Stimulated activated CD8-positive, alpha-beta memory T cell treated with anti-CD3 and anti-CD28 coated beads, Interleukin-15, amount 100 ng/mL, for 1 hour (primary cell): ENCODE results near the gene KDM1B.

Experiments used
- DNase-seq: peaks from one replicate; pipeline ENCODE4 v3.0.0-alpha.2; 2020; ENCODE audit warnings: low read depth

KDM1B gene

GRCh38 chr6:18234564-18234963, 79.3 kb downstream of the KDM1B start:
- no peak for DNase-seq

GRCh38 chr6:18235524-18235923, 80.3 kb downstream of the KDM1B start:
- DNase-seq = no peak

- no peak for DNase-seq
Observed at GRCh38 chr6:18237167-18237566, 81.9 kb downstream of the KDM1B start.

- no peak for DNase-seq
Observed at GRCh38 chr6:18240230-18240629, 85.0 kb downstream of the KDM1B start.

GRCh38 chr6:18241208-18242038, 86.2 kb downstream of the KDM1B start:
- no peak for DNase-seq

GRCh38 chr6:18242062-18242851, 87.0 kb downstream of the KDM1B start:
- no peak for DNase-seq

GRCh38 chr6:18243302-18243893, 88.2 kb downstream of the KDM1B start:
- no peak for DNase-seq

GRCh38 chr6:18244251-18244650, 89.0 kb downstream of the KDM1B start:
- no peak for DNase-seq

GRCh38 chr6:18245079-18245478, 89.9 kb downstream of the KDM1B start:
- no peak for DNase-seq

- DNase-seq = no peak
Observed at GRCh38 chr6:18245642-18246041, 90.4 kb downstream of the KDM1B start.

- DNase-seq = no peak
Observed at GRCh38 chr6:18246205-18246604, 91.0 kb downstream of the KDM1B start.

- no peak for DNase-seq
Observed at GRCh38 chr6:18247002-18247401, 91.8 kb downstream of the KDM1B start.

- no peak for DNase-seq
Observed at GRCh38 chr6:18248698-18249097, 93.5 kb downstream of the KDM1B start.

GRCh38 chr6:18249271-18249670, 94.0 kb downstream of the KDM1B start:
- no peak for DNase-seq

- no peak for DNase-seq
Observed at GRCh38 chr6:18253635-18254034, 98.4 kb downstream of the KDM1B start.

GRCh38 chr6:18254793-18255192, 99.6 kb downstream of the KDM1B start:
- DNase-seq = no peak

- DNase-seq = no peak
Observed at GRCh38 chr6:18259675-18260447, 104.6 kb downstream of the KDM1B start.

- DNase-seq = no peak
Observed at GRCh38 chr6:18260448-18261106, 105.4 kb downstream of the KDM1B start.

- no peak for DNase-seq
Observed at GRCh38 chr6:18261877-18262276, 106.7 kb downstream of the KDM1B start.

GRCh38 chr6:18262702-18263417, 107.6 kb downstream of the KDM1B start:
- DNase-seq = no peak
